Upper lobe of left lung (tissue), 4 donors: ENCODE data around the gene SETD6.

Source experiments
- CTCF ChIP-seq, 6 experiments: fragments of 450-650 bp in 4 of 6; fragments of 200-600 bp in 2 of 6; sonication (generic) in 2 of 6; IDR thresholded peaks; one replicate each; pipeline ENCODE4 v1.5.1; 2016 to 2019; ENCODE audit warnings: antibody characterized with exemption in 6 of 6
- EP300 ChIP-seq, 4 donors: sonication (generic); formaldehyde crosslinking; IDR thresholded peaks; one replicate each; pipeline ENCODE4 v1.5.1; 2017; ENCODE audit warnings: antibody characterized with exemption in 4 of 4, control low read depth in 2 of 4
- POLR2A ChIP-seq, 4 donors: fragments of 450-650 bp; IDR thresholded peaks; one replicate each; pipeline ENCODE4 v1.5.1; 2016 to 2017; ENCODE audit warnings: antibody characterized with exemption in 4 of 4, mild to moderate bottlenecking in 2 of 4
- POLR2AphosphoS5 ChIP-seq, 2 donors: sonication (generic); formaldehyde crosslinking; IDR thresholded peaks; one replicate each; pipeline ENCODE4 v1.5.1; 2017; ENCODE audit warnings: antibody characterized with exemption in 2 of 2

GRCh38 chr16:58494981-58495520 is 20.3 kb upstream of the SETD6 start:
- TF ChIP-seq CTCF (IDR thresholded peaks at IDR 0.05) (peak in 1 of 6 experiments; percentile 25), EP300 (IDR thresholded peaks at IDR 0.05) (no peak), POLR2A (IDR thresholded peaks at IDR 0.05) (no peak), POLR2AphosphoS5 (IDR thresholded peaks at IDR 0.05) (no peak)
